ENCODE results near the gene SNIP1. TPM values are rescaled to one million over a fixed set of nuclear protein-coding genes. Genes with fewer than 3 reads are reported as not detected.

The SNIP1 gene
- total RNA-seq, 1 experiment from 2014 or later = 23.5 TPM

- no peaks in the 10 kb centered on the region for H3K9me2 ChIP-seq (ENCODE audit: insufficient read depth)
- no peaks in the 10 kb centered on the region for H3K27me3 ChIP-seq (ENCODE audit: insufficient read depth, low read depth)
- peaks cover 42% of the 10 kb centered on the region for H3K4me1 ChIP-seq (replicated peaks; ENCODE audit: insufficient read depth)
- intact Hi-C loops (cut with micrococcal nuclease; ENCODE audit: unreplicated experiment) = loop anchor here (1.0 kb wide), 2 partner anchors 11 to 32 kb away; no protein-coding TSS in a partner anchor
- no peak overlapping the region for H2AFZ ChIP-seq
- no peak overlapping the region for H3K4me2 ChIP-seq
- H3K4me3 ChIP-seq = no peak overlapping the region
- 0 out of 2 replicates have a peak, but pooled peaks cover 6% of the 10 kb centered on the region for H3K36me3 ChIP-seq (ENCODE audit: low read depth)
- no peaks in the 10 kb centered on the region for H3K9me3 ChIP-seq (ENCODE audit: insufficient read depth, low read depth)
- peaks cover 43% of the 10 kb centered on the region for H3F3A ChIP-seq (ENCODE audit: insufficient read depth, low read depth)
- TF ChIP-seq EZH2 (IDR thresholded peaks at IDR 0.05; ENCODE audit: low read depth) (no peak), CTCF (conservative IDR thresholded peaks at IDR 0.05) (peak; percentile 59; the same call in 1 of the 2 replicates)
- BruUV-seq (replicated peaks) = no TSS peak
- H4K20me1 ChIP-seq (ENCODE audit: insufficient read depth) = no peaks in the 10 kb centered on the region
- no peak for DNase-seq
- 0 out of 2 replicates have a peak, but pooled peaks cover 4% of the 10 kb centered on the region for H3K79me2 ChIP-seq (ENCODE audit: low read depth)
- CTCF ChIA-PET = interaction anchor here (0.7 to 1.7 kb wide), 9 partner anchors 8 to 1370 kb away, joined by 3 to 21 read pairs (median 7); partner anchors contain the start of gene MEAF6
- no peak overlapping the region for H3K27ac ChIP-seq
- POLR2A ChIA-PET (ENCODE audit: unreplicated experiment) = interaction anchor here (1.3 kb wide), 1 partner anchor 16 kb away, joined by 13 read pairs; no protein-coding TSS in a partner anchor
Observed at GRCh38 chr1:37487619-37487984, 66.5 kb downstream of the SNIP1 start.

- Histone ChIP-seq H3F3A (ENCODE audit: insufficient read depth, low read depth) (peaks cover 45% of the 10 kb centered on the region), H3K79me2 (ENCODE audit: low read depth) (peaks cover 6% of the 10 kb centered on the region; the same call in 1 of the 2 replicates), H3K27ac (no peak overlapping the region), H3K4me1 (replicated peaks; ENCODE audit: insufficient read depth) (peaks cover 42% of the 10 kb centered on the region), H3K4me2 (0 out of 2 replicates have a peak overlapping the region, but pooled peaks have one; percentile 1), H3K4me3 (no peak overlapping the region), H3K9me3 (ENCODE audit: insufficient read depth, low read depth) (no peaks in the 10 kb centered on the region), H3K36me3 (ENCODE audit: low read depth) (0 out of 2 replicates have a peak, but pooled peaks cover 7% of the 10 kb centered on the region), H2AFZ (no peak overlapping the region), H3K9me2 (ENCODE audit: insufficient read depth) (no peaks in the 10 kb centered on the region), H4K20me1 (ENCODE audit: insufficient read depth) (no peaks in the 10 kb centered on the region), H3K27me3 (ENCODE audit: insufficient read depth, low read depth) (no peaks in the 10 kb centered on the region)
- CTCF ChIA-PET = interaction anchor here (0.6 to 1.7 kb wide), 11 partner anchors 8 to 203 kb away, joined by 3 to 21 read pairs (median 5); partner anchors contain the start of gene MEAF6
- peak; percentile 100 for TF ChIP-seq CTCF (conservative IDR thresholded peaks at IDR 0.05)
- TF ChIP-seq EZH2 (IDR thresholded peaks at IDR 0.05; ENCODE audit: low read depth) = no peak
- no TSS peak for BruUV-seq (replicated peaks)
- POLR2A ChIA-PET (ENCODE audit: unreplicated experiment) = interaction anchor here (0.6 to 1.3 kb wide), 3 partner anchors 9 to 321 kb away, joined by 3 to 17 read pairs (median 13); partner anchors contain the start of genes C1orf122 and YRDC
- intact Hi-C loops (cut with micrococcal nuclease; ENCODE audit: unreplicated experiment) = loop anchor here (1.0 kb wide), 2 partner anchors 11 to 32 kb away; no protein-coding TSS in a partner anchor
- DNase-seq = peak; percentile 53 to 84
Observed at GRCh38 chr1:37486680-37487618, 67.1 kb downstream of the SNIP1 start.

All from PC-9 (cell line).